Testis (tissue), 3 donors: ENCODE results near the gene BRI3. TPM values are rescaled to one million over a fixed set of nuclear protein-coding genes. Genes with fewer than 3 reads are reported as not detected.

Experiments used
- polyA plus RNA-seq: library from polyadenylated mRNA; stranded (reverse); fragments of 350-450 nt; fragmentation: Illumina TruSeq; extraction: RNeasy Lipid Tissue Mini Kit (QIAGEN cat#74804); gene quantifications from one replicate; pipeline ENCODE4 v1.2.3, GENCODE V29; 2014; ENCODE audit warnings: low read depth, low replicate concordance; ENCODE audit not compliant: insufficient read depth
- total RNA-seq, 2 donors: library from RNA; depleted of rRNA; stranded (reverse); fragments of >200 nt; gene quantifications; one replicate each; pipeline ENCODE4 v1.2.3, GENCODE V29; 2016

BRI3 gene
- total and polyA plus RNA-seq, 3 donors from 2014 or later = 61.1 to 167 (median 76.3) TPM

Other genes starting within 250 kb of the BRI3 start
- 10 to 100 TPM; 35.5 to 36.1 TPM for gene LMTK2, start 174.8 kb upstream of the BRI3 start, total RNA-seq
- gene LMTK2, start 174.8 kb upstream of the BRI3 start, polyA plus RNA-seq = 16.1 TPM
- gene BHLHA15, start 70.2 kb upstream of the BRI3 start, total RNA-seq = 1 to 10 TPM in 1 of 2 donors, under 1 TPM in 1; 0.50 to 2.4 TPM
- gene BHLHA15, start 70.2 kb upstream of the BRI3 start, polyA plus RNA-seq = not detected
- gene TECPR1, start 29.5 kb upstream of the BRI3 start, total RNA-seq = 10 to 100 TPM; 18.5 to 24.6 TPM
- gene TECPR1, start 29.5 kb upstream of the BRI3 start, polyA plus RNA-seq = 13.5 TPM
- 10 to 100 TPM; 16.8 to 23.5 TPM for gene BAIAP2L1, start 119.4 kb downstream of the BRI3 start, total RNA-seq
- 24.2 TPM for gene BAIAP2L1, start 119.4 kb downstream of the BRI3 start, polyA plus RNA-seq